Fibroblast of villous mesenchyme (primary cell): ENCODE results near the gene DCAF8L1. TPM values are rescaled to one million over a fixed set of nuclear protein-coding genes. Genes with fewer than 3 reads are reported as not detected.
"Not testable (repeated sequence)": the region's sequence is repeated elsewhere in the genome, so short reads cannot be mapped to it uniquely, and the experiment has no call there.

Source experiments
- DNase-seq: peaks from one replicate; pipeline ENCODE4 v3.0.0-alpha.2; 2010; ENCODE audit warnings: low read depth
- H3K4me3 ChIP-seq: 2 replicates; pipeline ENCODE4 v1.5.1; 2011; ENCODE audit warnings: low read depth, mild to moderate bottlenecking, low read length
- CTCF ChIP-seq: IDR thresholded peaks from 2 replicates; pipeline ENCODE4 v1.5.1; 2012; ENCODE audit warnings: low read depth, mild to moderate bottlenecking, low read length; ENCODE audit not compliant: insufficient read depth
- total RNA-seq: library from RNA; depleted of rRNA; stranded (reverse); fragments of >200 nt; gene quantifications from 2 replicates; pipeline ENCODE4 v1.2.3, GENCODE V29; 2012

The DCAF8L1 gene
- total RNA-seq, 1 donor: not detected

GRCh38 chrX:27996132-27996531 is 14.9 kb upstream of the DCAF8L1 start:
- no peak for DNase-seq
- TF ChIP-seq CTCF: no peak

GRCh38 chrX:27995611-27996010 is 14.4 kb upstream of the DCAF8L1 start:
- no peak for DNase-seq
- no peak overlapping the region for H3K4me3 ChIP-seq
- TF ChIP-seq CTCF: no peak

More at GRCh38 chrX:27996132-27996531, 14.9 kb upstream of the DCAF8L1 start:
- no peak overlapping the region for H3K4me3 ChIP-seq

DNA sequence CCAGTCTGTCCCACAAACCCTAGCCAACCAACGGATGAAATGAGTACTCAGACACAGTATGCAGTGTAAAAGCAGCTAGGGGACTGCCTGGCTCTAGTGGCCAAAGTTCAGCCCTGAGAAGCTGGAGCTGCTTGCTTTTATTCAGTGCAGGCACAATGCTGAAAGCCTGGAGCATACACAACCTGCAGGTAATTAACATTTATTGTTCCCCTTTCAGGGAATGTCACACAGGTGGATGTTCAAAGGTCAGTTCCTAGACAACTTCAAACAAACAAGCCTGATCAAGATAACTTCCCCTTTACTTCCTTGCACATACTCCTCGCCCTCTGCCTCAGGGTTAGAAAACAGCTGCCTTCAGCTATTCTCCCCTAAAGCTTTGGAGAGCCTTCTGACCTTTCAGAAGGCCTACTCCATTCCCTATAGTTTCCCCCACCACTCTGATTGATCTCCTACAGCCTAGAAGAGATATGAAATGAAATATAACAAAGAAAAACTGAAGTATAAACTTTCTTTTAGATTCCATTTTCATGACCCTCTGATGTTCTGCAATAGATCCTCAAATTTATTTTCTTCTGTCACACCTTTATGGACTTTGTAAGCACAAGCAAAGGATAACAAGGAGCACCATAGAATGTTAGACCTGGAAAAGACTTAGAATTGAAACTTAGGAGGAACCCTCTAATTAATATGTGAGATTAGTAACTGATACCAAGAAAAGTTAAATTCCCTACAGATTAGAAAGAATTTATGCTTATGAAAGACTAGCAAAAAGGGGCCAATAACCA is 6.8 kb upstream of the DCAF8L1 start:
- H3K4me3 ChIP-seq: no peak overlapping the region
- TF ChIP-seq CTCF: no peak
- no peak for DNase-seq

DNA sequence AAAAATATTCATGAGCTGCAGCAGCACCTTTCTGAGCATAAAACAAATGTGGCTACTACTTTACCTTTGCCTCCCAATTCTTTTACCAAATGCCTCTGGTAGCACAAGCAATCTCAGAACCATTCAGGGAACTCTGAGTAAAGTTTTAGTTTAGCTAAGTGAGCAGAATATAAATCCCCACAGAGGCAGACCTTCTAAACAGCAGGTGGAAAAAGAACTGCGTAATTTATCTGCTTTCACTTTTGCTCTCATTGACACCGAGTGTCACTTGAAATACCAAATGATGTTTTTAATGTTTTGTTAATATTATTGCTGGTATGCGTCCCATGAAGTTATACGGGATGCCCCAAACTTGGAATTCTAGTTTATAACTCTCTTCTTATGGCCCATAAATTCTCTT is 4.3 kb downstream of the DCAF8L1 start:
- H3K4me3 ChIP-seq, DNase-seq: not testable (repeated sequence)

- no peak overlapping the region for H3K4me3 ChIP-seq
- TF ChIP-seq CTCF: no peak
- DNase-seq: peak; percentile 13
Observed at GRCh38 chrX:27976284-27976683, 5.0 kb downstream of the DCAF8L1 start.

- no peak for DNase-seq
- H3K4me3 ChIP-seq: no peak overlapping the region
- no peak for TF ChIP-seq CTCF
Observed at GRCh38 chrX:27968878-27969277, 12.4 kb downstream of the DCAF8L1 start.

- no peak for DNase-seq
- no peak for TF ChIP-seq CTCF
- no peak overlapping the region for H3K4me3 ChIP-seq
Observed at GRCh38 chrX:27968352-27968751, 12.9 kb downstream of the DCAF8L1 start.
